Coronary artery (tissue), 2 donors: ENCODE measurements around the gene DGKG.

ENCODE experiments used
- DNase-seq: peaks from one replicate; pipeline ENCODE4 v3.0.0-alpha.2; 2017; ENCODE audit warnings: low spot score
- H3K27ac ChIP-seq, 2 donors: fragments of 200-600 bp; sonication (generic); one replicate each; pipeline ENCODE4 v1.5.1; 2016 to 2019
- H3K4me3 ChIP-seq: fragments of 200-600 bp; sonication (generic); 2 replicates; pipeline ENCODE4 v1.5.1; 2016; ENCODE audit warnings: mild to moderate bottlenecking, moderate library complexity
- CTCF ChIP-seq: fragments of 200-600 bp; sonication (generic); IDR thresholded peaks from one replicate; pipeline ENCODE4 v1.5.1; 2019; ENCODE audit warnings: antibody characterized with exemption

The DGKG gene

GRCh38 chr3:186299327-186299726 lies 62.7 kb downstream of the DGKG start:
- Histone ChIP-seq H3K27ac (no peak overlapping the region), H3K4me3 (no peak overlapping the region)
- DNase-seq, result no peak
- TF ChIP-seq CTCF, result no peak

GRCh38 chr3:186298876-186299275 lies 63.2 kb downstream of the DGKG start:
- Histone ChIP-seq H3K4me3 (no peak overlapping the region), H3K27ac (no peak overlapping the region)
- TF ChIP-seq CTCF, result no peak
- no peak for DNase-seq

- no peak overlapping the region for H3K4me3 ChIP-seq
- no peak overlapping the region for H3K27ac ChIP-seq
- TF ChIP-seq CTCF, result no peak
- no peak for DNase-seq
Observed at GRCh38 chr3:186290796-186291195, 71.2 kb downstream of the DGKG start.

- H3K4me3 ChIP-seq, result no peak overlapping the region
- no peak for TF ChIP-seq CTCF
- peak overlapping the region in 1 of 2 donors; percentile 34 for H3K27ac ChIP-seq
- no peak for DNase-seq
Observed at GRCh38 chr3:186287711-186288110, 74.3 kb downstream of the DGKG start.

GRCh38 chr3:186286114-186286513 lies 75.9 kb downstream of the DGKG start:
- no peak for TF ChIP-seq CTCF
- no peak overlapping the region for H3K4me3 ChIP-seq
- no peak overlapping the region for H3K27ac ChIP-seq
- DNase-seq, result no peak

DNA sequence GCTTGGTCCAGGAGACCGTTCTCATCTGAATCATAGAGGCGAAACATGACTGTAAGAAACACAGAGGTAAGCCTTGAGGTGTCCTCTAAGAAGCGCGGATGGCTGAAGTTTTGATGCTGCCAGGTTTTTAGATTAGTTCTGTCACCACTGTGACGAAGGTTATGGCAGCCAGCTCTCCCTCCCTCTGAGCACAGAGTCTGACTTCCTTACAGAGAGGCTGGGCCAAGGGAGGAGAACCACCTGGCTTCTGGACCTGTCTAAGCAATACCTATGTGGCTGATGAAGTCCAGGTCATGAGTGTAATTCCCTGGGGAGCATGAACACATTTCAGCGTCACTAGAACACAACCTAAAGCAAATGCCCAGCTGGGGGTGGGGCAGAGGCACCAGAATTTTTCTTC lies 77.4 kb downstream of the DGKG start:
- Histone ChIP-seq H3K27ac (no peak overlapping the region), H3K4me3 (no peak overlapping the region)
- DNase-seq, result no peak
- no peak for TF ChIP-seq CTCF

DNA sequence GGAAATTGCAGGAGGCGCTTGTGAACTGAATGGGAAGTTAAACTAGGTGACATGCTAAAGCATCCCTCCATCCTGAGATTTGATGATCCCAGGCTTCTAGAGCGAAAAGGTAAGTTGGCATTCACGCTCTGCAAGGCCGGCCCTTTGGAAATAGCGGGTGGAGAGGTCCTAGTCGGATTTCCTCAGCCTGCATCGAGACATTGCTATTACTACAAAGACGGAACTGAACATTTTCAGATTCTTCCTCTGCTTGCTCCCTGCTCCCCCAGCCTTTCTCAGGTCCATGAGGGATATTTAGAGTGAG lies 77.7 kb downstream of the DGKG start:
- Histone ChIP-seq H3K4me3 (no peak overlapping the region), H3K27ac (no peak overlapping the region)
- DNase-seq, result no peak
- TF ChIP-seq CTCF, result no peak
